Limb (tissue), 2 donors: ENCODE data around the gene ATP8A2.
"Not testable (repeated sequence)": the region's sequence is repeated elsewhere in the genome, so short reads cannot be mapped to it uniquely, and the experiment has no call there.

Experiments
- DNase-seq, 2 donors: peaks; one replicate each; pipeline ENCODE4 v3.0.0-alpha.2; 2016; ENCODE audit errors: extremely low spot score in 2 of 2

The ATP8A2 gene

DNA sequence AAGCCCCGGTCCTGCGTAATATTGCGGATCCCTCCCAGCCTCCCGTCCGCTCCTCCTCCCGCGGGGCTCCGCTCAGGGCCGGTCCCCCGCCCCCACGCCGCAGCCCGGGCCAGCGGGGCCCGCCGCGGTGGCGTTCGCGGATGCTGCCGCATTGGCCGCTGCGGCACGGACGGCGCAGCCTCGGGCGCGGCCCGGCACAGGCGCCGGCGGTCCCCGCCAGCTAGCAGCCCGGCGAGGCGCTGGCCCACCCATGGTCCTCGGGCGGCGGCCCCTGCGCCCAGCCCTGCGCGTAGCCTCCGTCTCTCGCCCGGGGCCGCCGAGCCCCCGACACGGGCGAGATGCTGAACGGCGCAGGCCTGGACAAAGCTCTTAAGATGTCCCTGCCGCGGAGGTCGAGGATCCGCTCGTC, at the start of gene ATP8A2:
Gene ATP8A2 (plus strand): TSS at position 100 of the 409 bp plus-strand sequence. CDS start 239 bp downstream, at position 339.
- DNase-seq = peak in 1 of 2 donors; percentile 58

DNA sequence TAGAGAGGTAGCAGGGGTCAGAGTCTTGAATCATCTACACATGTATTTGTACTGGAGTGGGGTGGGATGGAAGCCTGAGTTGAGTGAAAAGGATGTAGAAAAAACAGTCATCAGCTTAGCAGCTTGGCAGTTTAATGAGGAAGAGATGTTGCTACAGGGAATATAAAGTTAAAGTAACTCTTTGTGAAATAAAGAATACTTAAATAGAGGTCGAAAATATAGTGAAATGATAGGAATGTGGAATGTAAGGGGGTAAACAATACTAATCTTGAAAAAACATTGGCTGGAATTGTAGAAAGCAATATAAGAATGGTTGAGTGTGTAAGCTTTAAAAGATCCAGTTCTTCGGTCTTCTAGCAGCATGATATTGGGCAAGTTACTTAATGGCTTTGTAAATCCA, 47.7 kb upstream of the ATP8A2 start:
- no peak for DNase-seq

DNA sequence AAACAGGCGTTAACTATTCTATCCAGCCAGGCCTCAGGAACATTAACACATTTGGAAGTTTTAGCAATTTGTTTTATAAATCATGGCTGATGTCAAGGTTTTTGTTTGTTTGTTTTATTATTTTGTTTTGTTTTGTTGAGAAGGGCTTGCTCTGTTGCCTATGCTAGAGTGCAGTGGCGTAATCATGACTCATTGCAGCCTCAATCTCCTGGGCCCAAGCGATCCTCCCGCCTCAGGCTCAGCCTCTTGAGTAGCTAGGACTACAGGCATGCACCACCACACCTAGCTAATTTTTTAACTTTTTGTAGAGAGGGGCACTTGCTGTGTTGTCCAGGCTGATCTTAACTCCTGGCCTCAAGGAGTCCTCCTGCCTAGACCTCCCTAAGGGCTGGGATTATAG, 42.1 kb upstream of the ATP8A2 start:
- no peak for DNase-seq

DNA sequence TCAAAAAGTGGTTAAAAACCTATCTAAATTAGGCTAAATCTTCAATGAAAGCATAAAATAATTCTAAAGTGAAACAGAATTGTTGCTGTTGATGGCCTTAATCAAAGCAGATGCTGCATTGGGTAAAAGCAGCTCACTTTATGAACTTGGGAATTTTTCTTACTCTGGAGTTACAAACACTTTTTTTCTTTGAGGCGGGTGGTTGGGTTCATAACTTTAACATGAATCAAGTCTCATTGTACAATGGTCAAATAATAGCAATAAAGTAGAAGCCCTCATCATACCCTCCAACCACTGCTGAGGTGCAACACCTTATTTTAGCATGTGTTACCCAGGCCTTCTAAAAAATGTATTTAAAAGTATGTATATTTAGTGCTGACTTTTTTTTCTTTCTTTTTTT, 41.2 kb upstream of the ATP8A2 start:
- no peak for DNase-seq

DNA sequence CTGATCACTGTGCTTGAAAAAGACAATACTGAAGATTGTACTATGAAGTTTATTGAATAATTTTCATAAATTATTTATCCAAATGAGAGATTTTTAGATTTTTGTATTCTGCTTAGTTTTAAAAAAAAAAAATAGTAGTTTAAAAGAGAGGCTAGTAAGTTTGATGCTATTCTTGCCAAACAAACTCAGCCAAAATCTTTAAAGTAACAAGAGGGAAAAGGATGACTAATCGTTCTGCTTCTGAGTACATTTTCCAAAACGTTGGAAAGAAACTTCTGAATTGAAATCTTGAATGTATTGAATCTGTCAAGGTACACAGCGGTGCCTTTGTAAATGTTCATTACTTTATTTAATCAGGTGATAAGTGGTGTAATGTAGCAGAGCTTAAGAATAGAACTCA, 35.9 kb upstream of the ATP8A2 start:
- DNase-seq = no peak

DNA sequence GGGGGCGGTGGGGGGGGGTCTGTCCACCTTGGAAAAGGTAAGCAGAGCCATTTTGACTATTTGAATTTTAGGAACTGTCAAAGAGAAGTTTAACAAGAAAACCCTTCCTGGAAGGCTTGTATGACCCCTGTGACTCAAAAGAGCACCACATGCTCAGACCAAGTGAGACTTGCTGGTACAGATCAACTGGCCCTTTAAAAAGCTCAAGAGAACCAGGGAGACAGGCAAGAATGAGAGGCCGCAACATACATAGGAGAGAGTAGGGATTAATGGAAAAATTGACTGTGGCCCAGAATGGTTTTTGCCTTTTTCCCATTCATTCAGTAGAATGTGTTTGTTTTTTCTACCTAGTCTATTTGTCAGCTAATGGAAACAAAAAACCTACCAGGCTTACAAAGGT, 26.2 kb upstream of the ATP8A2 start:
- DNase-seq = no peak

DNA sequence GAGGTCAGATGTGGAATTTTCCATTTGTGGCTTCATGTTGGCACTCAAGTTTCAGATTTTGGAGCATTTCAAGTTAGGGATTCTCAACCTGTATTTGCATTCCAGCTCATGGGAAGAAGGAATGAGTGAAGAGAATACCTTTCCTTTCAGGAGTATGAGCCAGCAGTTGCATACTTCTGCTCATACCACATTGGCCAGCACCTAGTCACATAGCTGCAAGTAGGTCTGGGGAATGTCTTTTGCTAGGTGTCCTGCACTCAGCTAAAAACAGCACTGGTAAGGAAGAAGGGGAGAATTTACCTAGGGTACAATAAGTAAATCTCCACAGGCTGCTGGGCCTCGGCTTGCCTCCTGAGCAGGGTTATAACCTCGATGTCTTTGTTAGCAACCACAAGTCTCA, 24.6 kb upstream of the ATP8A2 start:
- DNase-seq = no peak

DNA sequence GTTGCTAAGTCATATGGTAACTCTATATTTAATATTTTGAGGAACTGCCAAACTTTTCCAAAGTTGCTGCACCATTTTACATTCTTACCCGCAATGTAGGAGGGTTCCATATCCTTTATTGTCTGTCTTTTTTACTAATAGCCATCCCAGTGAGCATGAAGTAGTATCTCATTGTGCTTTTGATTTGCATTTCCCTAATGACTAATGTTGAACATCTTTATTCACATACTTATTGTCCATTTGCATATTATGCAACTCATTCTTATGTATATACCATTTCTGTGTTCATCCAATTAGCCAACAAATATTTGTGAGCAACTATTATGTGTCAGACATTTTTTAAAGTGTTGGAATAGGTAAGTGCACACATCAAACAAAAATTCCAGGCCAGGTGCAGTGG, 20.4 kb upstream of the ATP8A2 start:
- DNase-seq = no peak

DNA sequence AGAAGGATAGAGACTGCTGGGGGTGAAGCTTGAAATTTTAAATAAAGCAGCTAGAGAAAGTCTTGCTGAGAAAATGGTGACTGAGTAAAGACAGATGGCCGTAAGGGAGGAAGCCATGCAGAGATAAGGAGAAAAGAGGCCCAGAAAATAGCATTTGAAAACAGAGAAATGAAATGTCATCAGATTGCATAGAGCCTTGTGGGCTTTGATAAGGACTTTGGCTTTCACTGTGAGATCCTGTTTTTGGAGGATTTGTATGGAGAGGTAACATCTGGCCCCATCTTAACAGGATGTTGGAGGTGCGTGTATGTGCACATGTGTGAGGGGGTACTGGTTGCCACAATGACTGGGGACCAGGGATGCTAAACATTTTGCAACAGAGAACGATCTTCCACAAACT, 19.5 kb upstream of the ATP8A2 start:
- DNase-seq = no peak

DNA sequence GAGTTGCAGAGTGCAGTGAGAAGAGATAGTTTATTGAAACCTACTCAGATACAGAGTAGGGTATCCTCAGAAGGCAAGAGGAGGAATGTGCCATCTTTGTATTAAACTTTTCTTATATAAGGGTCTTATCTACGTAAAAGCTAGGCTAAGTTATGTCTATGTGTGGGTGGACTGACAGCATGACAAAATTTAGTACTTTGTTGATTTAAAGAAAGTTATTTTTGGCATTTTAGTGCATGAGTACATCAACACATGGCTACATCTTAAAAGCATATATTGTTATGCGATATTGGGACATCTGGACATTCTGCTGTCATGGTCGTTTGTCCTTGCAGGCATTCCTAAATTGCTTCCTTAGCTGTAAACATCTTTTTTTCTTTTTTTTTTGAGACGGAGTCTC, 19.0 kb upstream of the ATP8A2 start:
- no peak for DNase-seq

DNA sequence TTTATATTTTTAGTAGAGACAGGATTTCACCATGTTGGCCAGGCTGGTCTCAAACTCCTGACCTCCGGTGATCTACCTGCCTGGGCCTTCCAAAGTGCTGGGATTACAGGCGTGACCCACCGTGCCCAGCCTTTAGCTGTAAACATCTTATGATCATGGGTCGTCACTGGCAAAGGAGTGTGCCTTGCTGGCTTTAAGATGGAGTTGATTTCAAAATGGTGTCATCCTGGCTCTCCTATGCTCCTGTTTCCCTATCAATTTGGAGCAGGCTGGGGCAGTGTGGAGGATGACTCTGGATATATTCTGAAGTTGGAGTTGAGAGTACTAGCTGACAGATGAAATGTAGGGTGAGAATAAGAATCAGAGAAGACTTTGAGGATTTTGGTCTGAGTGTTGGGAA, 18.4 kb upstream of the ATP8A2 start:
- DNase-seq = no peak

DNA sequence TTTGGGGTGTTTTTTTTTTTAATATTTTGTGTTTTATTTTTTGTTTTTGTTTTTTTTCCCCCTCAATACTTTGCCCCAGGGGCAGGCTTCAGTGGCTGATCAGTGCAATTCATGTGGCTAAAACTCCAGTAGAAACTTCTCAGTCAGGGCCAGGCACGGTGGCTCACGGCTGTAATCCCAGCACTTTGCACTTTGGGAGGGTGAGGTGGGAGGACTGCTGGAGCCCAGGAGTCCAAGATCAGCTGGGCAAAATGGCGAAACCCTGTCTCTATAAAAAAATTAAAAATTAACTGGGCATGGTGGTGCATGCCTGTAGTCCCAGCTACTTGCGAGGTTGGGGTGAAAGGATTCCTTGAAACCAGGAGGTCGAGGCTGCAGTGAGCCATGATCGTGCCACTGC, 17.4 kb upstream of the ATP8A2 start:
- DNase-seq = no peak

DNA sequence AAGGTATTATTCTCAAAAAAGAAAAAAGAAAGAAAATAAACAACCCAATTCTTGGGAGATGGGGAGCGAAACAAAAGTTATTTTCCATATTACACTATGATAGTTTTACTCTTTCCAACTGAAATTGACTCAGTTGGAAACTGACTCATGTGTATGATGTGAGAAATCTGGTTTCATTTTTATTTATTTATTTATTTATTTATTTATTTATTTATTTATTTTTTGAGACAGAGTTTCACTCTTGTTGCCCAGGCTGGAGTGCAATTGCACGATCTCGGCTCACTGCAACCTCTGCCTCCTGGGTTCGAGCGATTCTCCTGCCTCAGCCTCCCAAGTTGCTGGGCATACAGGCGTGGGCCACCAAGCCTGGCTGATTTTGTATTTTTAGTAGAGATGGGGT, 11.3 kb upstream of the ATP8A2 start:
- not testable (repeated sequence) for DNase-seq

DNA sequence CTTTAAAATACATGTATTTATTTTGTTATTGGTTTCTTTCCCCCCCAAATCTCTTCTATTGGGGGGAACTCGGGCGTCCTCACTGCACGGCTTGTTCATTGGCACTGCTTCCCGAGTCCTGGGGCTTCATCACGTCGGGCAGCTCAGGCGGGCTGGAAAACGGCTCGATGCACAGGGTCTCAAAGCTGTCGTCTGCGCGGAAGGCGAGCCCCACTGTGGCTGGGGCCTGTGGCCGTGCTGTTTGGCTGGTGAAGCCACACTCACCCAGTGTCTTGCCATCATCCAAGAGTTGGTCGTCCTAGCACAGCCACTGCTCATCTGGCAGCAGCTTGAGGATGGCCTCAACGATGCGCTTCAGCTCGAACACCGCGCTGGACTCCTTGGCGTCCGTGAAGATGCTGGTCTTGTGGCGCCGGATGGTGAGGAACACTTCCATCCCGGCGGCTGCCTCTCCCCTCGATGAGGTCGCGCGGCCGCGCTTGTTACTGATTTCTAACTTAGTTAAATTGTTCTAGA, 6.0 kb upstream of the ATP8A2 start:
- no peak for DNase-seq

DNA sequence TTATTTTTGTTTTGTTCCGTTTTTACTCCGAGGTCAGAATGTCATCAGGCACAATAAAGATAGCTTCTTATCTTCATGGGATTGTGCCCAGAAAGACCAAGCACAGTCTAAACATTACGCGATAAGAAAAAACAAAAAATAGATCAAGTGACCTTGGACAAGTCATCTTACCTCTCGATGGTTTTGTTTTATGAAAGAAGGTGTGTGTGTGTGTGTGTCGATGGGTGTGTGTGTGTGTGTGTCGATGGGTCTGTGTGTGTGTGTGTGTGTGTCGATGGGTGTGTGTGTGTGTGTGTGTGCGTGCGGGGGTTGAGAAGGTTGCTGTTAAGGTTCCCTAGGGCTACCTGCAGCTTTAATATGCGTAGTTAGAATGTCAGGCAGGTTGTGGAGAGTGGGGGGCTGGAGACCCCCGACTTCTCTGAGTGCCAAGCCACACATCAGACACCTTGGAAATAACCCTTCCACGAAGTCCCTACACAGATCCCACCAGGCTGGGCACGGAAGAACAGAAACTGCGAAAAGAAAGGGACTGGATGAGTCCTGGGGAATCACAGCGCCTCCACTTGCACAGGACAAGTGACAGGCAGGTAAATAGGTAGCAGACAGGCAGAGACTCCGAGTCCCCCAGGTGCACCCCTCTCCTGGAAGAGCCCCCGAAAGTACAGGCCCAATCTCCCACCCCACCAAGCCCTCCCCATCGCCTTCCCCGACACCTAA, 458 bp upstream of the ATP8A2 start:
- DNase-seq = no peak

DNA sequence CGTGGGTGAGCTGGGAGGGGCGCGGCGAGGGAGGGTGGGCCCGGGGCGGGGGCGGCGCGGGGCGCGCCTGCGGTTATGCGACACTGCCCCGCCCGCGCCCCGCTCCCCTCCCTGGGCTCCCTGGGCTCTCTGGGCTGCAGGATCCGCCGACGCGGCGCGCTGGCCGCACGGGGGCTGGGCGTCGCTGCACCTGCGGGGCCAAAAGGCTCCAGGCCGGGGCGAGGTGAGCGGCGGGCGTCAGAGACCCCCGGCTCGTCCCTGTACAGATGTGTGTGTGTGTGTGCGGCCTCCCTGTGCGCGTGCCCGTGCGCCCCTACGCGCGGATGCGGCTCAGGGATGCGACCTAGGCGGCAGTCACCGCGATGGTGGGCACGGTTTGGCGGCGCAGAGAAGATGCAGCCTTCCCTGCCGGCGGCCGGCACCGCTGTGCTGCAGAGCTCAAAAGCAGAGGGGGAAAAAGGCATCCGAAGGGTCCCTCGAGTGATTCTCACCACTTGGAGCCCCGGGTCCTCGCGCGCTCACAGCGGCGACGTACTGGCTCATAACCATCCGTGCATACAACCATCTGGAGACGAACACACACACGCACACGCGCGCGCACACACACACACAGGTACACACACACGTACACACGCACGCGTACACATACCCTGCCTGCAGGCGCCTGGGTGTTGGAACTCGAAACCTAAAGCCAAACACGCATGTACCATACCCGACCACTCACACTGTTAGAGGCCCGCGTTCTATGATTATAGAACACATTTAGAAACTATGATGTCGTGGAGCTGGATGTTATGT, 709 bp downstream of the ATP8A2 start:
- DNase-seq = peak in 1 of 2 donors; percentile 69

DNA sequence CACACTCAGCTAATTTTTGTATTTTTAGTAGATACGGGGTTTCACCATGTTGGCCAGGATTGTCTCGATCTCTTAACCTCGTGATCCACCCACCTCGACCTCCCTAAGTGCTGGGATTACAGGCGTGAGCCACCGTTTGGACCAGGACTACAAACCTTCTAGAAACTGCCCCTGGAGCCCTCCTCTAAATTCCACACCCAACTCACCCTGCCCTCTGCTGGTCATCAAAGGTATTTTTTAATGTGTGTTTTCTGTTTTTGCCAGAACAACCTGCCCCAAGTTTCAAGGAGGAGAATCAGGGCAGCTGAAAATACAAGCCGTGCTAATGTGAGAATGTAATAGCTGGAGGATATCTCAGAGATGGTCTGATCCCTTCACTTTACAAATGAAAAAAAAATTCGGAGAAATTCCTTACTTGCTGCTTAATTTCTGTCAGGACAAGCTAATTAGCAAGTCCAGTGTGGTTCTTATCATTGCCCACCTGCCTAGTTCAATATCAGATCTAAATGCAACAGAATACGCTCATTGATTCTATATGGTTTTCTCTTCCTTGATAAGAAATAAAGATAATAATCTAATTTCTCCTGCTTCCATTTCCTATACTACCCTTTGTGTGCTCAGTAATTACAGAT, 4.1 kb downstream of the ATP8A2 start:
- no peak for DNase-seq

DNA sequence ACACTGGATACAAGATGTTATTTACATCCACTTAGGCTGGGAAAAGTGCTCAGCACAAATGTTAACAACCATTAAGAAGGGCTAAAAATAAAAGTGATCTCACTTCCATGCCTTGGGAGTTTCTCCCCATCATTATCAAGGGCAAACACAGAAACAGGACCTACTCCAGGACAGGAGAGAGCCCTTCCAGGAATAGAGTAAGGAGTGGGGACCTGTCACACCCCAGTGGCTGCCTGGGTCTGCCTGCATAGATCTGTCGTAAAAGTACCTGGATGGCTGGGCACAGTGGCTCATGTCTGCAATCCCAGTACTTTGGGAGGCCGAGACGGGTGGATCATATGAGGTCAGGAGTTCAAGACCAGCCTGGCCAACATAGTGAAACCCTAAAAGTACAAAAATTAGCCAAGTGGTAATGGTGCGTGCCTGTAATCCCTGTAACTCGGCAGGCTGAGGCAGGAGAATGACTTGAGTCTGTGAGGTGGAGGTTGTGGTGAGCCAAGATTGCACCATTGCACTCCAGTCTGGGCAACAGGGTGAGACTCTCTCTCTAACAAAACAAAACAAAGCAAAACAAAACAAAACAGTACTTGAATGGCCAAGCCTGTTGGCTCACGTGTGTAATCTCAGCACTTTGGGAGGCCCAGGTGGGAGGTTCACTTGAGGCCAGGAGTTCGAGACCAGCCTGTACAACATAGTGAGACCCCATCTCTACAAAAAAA, 5.6 kb downstream of the ATP8A2 start:
- DNase-seq = no peak

DNA sequence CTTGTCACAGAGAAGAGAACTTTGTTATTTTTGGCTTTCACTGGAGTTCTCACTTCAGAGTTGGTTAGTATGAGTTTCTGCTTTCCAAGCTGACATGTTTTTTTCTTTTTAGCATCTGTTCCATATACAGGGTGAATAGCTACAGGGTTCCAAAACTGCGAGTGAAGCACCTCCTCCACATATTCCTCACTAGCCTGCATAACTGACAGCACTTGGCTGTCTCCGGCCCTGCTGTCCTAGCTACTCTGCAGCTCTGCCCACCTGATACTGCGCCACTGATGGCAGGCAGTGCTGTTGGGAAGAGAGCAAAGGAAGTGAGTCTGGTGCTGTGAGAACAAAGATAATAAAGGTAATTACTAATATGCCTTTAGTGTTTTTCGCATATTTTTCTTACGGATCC, 6.8 kb downstream of the ATP8A2 start:
- DNase-seq = no peak

DNA sequence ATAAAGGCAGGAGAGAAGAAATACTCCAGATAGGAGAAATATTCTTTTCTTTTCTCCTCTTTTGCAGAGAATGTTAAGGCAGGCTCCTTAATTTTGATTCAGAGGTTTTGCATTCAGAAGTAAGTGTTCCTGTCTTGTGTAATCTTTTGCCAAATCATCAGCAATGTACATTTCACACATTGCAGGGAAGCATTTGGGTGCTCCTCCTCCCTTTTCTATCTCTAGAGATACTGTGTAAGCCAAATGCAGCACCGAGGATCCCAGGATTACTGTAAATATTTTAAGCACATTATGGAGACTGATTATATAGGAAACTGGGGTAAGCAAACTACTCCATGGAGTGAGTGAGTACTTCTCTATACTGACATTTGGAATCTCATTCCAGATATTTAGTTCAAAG, 7.2 kb downstream of the ATP8A2 start:
- DNase-seq = no peak

DNA sequence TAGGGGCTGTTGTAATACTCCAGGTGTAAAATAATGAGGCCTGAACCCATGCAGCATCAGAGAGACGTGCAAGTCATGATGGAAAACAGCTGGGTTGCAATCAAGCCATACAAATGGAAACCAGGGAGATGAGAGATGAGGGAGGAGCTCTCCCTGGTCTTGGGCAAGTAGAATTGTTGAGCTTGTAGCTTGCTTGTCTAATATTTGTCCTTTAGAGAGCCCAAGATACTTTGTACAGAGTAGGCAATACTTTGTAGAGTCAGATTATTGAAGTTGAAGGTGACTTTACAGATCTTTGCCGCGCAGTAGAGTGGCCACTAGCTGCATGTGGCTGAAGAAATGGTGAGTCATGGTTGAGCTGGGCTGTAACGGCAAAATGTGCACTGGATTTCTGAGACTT, 8.3 kb downstream of the ATP8A2 start:
- DNase-seq = no peak
